ENCODE results near the gene DPP7. TPM values are rescaled to one million over a fixed set of nuclear protein-coding genes. Genes with fewer than 3 reads are reported as not detected.

DPP7 gene
- 100 to 1,000 TPM; 248 TPM for total RNA-seq

DNA sequence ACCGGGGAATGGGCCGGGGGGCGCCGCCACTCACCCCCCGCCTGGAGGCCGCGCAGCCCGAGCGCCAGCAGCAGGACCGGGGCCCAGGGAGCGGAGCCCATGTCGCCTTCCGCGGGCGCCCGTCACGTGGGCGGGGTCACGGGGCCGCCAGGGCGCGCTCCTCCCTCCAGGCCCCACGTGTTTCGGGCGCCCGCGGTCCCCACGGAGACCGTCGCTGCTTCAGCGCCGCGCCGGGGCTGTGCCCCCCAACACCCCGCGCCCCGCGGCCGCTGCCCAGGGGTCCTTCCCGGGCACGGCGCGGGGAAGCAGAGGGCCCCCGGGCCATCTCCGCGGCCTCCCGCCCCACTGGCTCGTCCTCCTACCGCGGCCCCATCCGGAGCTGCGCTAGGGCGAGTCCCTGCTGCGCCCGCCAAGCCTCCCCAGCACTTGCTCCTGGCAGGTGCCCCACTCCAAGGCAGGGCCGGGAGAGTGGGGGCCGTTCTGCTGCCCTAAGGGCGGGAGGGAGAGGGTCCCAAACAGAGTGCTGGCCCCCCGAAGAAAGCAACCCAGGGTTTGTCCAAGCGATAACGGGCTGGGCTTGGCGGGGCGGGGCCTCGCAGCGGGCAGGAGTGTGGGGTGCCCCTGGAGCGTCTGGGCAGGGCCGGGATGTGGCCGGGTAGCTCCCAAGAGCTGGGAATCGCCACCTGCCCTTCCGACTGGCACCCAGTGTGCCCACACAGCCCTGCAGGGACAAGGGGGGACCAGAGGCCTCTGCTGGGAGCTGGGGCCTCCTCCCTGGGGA, at the start of gene DPP7:
Gene DPP7, minus strand, starts transcription at position 121 of the 781 bp plus-strand sequence. Its CDS starts 20 bp downstream, at position 101.
- Mint-ChIP-seq H3K4me1 (ENCODE audit: low read depth) (peaks cover 11% of the 10 kb centered on the region), H3K36me3 (ENCODE audit: low read depth) (peaks cover 8% of the 10 kb centered on the region), H3K27me3 (ENCODE audit: low read depth) (no peaks in the 10 kb centered on the region), H3K9me3 (ENCODE audit: insufficient read depth) (no peaks in the 10 kb centered on the region), H3K27ac (peak within 1 kb of the TSS; percentile 73), H3K4me3 (peak within 1 kb of the TSS; percentile 74)
- ChIA-PET POLR2A (interaction anchor here (0.6 to 1.2 kb wide), 6 partner anchors 9 to 126 kb away, joined by 3 to 5 read pairs (median 3); partner anchors contain the start of gene TUBB4B), CTCF (interaction anchor here (1.0 to 5.1 kb wide), 9 partner anchors 12 to 122 kb away, joined by 3 to 21 read pairs (median 6); partner anchors contain the start of gene RNF224)
- DNase-seq = peak; percentile 85
- peak; percentile 96 for ATAC-seq

DNA sequence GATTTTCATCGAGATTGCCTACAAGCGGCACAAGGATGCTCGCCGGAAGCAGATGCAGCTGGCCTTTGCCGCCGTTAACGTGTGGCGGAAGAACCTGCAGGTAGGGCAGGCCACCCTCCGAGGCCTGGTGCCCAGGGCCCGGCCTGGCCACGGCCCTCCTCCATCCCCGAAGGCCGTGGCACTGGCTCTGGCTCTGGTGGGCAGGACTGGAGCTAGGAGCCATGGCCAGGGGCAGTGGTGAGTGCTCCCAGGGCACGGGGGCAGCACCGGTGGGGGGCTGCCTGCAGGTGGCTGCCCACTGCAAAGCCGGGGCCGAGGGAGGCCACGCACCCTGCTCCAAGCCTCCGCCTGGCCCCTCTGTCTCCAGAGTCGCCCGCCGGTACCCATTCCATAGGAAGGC, 49.3 kb upstream of the DPP7 start:
- Mint-ChIP-seq H3K36me3 (ENCODE audit: low read depth) (no peaks in the 10 kb centered on the region), H3K4me1 (ENCODE audit: low read depth) (peaks cover 9% of the 10 kb centered on the region), H3K9me3 (ENCODE audit: insufficient read depth) (no peaks in the 10 kb centered on the region), H3K4me3 (no peak overlapping the region), H3K27me3 (ENCODE audit: low read depth) (peaks cover 28% of the 10 kb centered on the region), H3K27ac (no peak overlapping the region)
- ATAC-seq (no peak), DNase-seq (no peak)
- CTCF ChIA-PET = no interaction called here
- POLR2A ChIA-PET = interaction anchor here (1.6 kb wide), 1 partner anchor 77 kb away, joined by 3 read pairs; the partner anchor contains the start of gene TUBB4B

DNA sequence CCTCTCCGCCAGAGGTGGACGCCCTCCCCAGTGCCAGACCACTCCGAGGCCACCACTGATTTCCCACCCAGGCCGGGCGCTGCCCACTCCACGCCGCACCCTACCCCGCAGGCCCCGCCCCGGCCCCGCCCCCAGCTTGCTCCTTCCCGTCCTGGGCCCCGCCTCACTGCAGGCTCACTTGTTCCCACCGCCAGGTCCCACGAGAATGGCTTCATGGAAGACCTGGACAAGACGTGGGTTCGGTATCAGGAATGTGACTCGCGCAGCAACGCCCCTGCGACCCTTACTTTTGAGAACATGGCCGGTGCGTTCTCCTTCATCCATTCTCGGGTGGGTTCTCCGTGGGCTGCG, 48.8 kb upstream of the DPP7 start:
- POLR2A ChIA-PET = interaction anchor here (1.6 kb wide), 1 partner anchor 77 kb away, joined by 3 read pairs; the partner anchor contains the start of gene TUBB4B
- no peaks in the 10 kb centered on the region for H3K9me3 Mint-ChIP-seq (ENCODE audit: insufficient read depth)
- H3K27ac Mint-ChIP-seq = no peak overlapping the region
- no peak overlapping the region for H3K4me3 Mint-ChIP-seq
- DNase-seq (no peak), ATAC-seq (no peak)
- no peaks in the 10 kb centered on the region for H3K36me3 Mint-ChIP-seq (ENCODE audit: low read depth)
- H3K27me3 Mint-ChIP-seq (ENCODE audit: low read depth) = peaks cover 25% of the 10 kb centered on the region
- CTCF ChIA-PET = no interaction called here
- H3K4me1 Mint-ChIP-seq (ENCODE audit: low read depth) = peaks cover 10% of the 10 kb centered on the region

DNA sequence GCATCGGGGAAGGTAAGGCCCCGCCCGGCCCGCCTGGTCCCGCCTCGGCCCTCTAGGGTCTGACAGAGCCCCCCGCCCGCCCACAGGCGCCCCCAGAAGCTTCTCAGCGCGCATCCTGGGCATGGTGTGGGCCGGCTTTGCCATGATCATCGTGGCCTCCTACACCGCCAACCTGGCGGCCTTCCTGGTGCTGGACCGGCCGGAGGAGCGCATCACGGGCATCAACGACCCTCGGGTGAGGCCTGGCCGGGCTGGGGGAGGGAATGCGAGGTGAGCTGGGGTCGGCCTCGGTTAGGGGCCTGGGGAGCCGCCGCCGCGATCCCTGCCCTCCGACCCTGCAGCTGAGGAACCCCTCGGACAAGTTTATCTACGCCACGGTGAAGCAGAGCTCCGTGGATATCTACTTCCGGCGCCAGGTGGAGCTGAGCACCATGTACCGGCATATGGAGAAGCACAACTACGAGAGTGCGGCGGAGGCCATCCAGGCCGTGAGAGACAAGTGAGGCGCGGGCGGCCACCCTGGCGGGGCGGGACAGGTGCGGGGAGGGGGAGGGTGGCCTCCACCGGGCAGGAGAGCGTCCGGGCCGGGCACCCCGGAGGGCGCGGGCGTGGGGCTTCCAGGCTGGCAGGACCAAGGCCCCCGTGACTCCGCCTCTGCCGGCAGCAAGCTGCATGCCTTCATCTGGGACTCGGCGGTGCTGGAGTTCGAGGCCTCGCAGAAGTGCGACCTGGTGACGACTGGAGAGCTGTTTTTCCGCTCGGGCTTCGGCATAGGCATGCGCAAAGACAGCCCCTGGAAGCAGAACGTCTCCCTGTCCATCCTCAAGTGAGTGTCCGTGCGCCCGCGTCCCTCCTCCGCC, 48.2 kb upstream of the DPP7 start:
- peaks cover 16% of the 10 kb centered on the region for H3K4me1 Mint-ChIP-seq (ENCODE audit: low read depth)
- DNase-seq (no peak), ATAC-seq (no peak)
- POLR2A ChIA-PET = interaction anchor here (1.6 kb wide), 1 partner anchor 78 kb away, joined by 3 read pairs; the partner anchor contains the start of gene TUBB4B
- no peak overlapping the region for H3K4me3 Mint-ChIP-seq
- CTCF ChIA-PET = interaction anchor here (0.7 kb wide), 1 partner anchor 14 kb away, joined by 3 read pairs; no protein-coding TSS in a partner anchor
- H3K27ac Mint-ChIP-seq = no peak overlapping the region
- H3K9me3 Mint-ChIP-seq (ENCODE audit: insufficient read depth) = no peaks in the 10 kb centered on the region
- H3K36me3 Mint-ChIP-seq (ENCODE audit: low read depth) = no peaks in the 10 kb centered on the region
- H3K27me3 Mint-ChIP-seq (ENCODE audit: low read depth) = peaks cover 31% of the 10 kb centered on the region

DNA sequence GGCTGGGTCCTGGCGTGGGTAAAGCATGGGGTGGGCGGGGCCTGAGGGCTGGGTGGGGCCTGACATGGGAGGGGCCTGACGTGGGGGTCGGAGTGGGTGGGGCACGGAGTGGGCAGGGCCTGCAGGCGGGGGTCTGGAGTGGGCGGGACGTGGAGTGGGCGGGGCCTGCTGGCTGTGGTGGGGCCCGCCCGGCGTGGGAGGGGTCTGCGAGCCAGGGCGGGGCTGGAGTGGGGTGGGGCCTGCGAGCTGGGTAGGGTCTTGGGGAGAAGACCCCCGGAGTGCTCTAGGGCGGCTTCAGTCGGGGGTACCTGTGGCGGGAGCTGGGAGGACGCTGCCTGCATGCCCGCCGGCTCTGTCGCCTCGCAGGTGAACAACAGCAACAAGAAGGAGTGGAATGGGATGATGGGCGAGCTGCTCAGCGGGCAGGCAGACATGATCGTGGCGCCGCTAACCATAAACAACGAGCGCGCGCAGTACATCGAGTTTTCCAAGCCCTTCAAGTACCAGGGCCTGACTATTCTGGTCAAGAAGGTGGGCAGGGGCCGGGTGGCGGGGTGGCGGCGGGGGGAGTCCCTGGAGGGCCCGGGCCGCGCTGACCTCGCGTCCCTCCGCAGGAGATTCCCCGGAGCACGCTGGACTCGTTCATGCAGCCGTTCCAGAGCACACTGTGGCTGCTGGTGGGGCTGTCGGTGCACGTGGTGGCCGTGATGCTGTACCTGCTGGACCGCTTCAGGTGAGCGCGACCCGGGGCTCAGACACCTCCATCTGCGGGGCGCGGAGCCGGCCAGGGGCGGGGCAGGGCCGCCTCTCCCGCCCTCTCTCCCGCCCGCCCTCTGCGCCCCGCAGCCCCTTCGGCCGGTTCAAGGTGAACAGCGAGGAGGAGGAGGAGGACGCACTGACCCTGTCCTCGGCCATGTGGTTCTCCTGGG, 47.3 kb upstream of the DPP7 start:
- POLR2A ChIA-PET = no interaction called here
- no peak for ATAC-seq
- H3K9me3 Mint-ChIP-seq (ENCODE audit: insufficient read depth) = no peaks in the 10 kb centered on the region
- H3K27ac Mint-ChIP-seq = no peak overlapping the region
- CTCF ChIA-PET = no interaction called here
- peaks cover 30% of the 10 kb centered on the region for H3K27me3 Mint-ChIP-seq (ENCODE audit: low read depth)
- no peak for DNase-seq
- no peak overlapping the region for H3K4me3 Mint-ChIP-seq
- H3K4me1 Mint-ChIP-seq (ENCODE audit: low read depth) = peaks cover 22% of the 10 kb centered on the region
- no peaks in the 10 kb centered on the region for H3K36me3 Mint-ChIP-seq (ENCODE audit: low read depth)

DNA sequence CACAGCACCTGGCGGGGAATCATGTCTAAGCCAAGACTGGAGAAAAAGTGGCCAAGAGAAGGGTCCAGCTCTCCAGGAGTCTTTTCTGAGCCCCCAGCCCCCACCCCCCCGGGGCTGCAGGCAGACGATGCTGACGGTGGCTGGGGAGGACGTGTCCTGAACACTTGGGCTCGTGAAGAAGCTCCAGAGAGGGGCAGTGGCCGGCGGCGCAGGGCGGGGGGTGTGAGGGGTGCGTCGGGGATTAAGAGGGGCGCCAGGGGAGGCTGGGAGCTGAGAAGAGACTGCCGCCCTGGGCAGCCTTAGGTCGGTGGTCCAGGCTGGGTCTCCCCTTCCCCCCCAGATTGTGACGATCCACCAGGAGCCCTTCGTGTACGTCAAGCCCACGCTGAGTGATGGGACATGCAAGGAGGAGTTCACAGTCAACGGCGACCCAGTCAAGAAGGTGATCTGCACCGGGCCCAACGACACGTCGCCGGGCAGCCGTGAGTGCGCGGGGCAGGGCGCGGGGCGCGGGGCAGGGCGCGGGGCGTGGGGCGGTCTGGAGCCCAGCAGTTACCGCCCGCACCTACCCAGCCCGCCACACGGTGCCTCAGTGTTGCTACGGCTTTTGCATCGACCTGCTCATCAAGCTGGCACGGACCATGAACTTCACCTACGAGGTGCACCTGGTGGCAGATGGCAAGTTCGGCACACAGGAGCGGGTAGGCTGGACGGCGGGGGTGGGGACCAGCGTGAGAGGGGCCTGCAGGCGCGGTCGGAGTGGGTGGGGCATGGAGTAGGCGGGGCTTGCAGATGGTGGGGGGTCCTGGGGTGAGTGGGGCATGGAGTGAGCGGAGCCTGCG, 46.4 kb upstream of the DPP7 start:
- no peak overlapping the region for H3K27ac Mint-ChIP-seq
- no peaks in the 10 kb centered on the region for H3K36me3 Mint-ChIP-seq (ENCODE audit: low read depth)
- H3K4me3 Mint-ChIP-seq = no peak overlapping the region
- peaks cover 26% of the 10 kb centered on the region for H3K4me1 Mint-ChIP-seq (ENCODE audit: low read depth)
- ATAC-seq = no peak
- H3K27me3 Mint-ChIP-seq (ENCODE audit: low read depth) = peaks cover 30% of the 10 kb centered on the region
- POLR2A ChIA-PET = no interaction called here
- H3K9me3 Mint-ChIP-seq (ENCODE audit: insufficient read depth) = no peaks in the 10 kb centered on the region
- CTCF ChIA-PET = no interaction called here
- DNase-seq = no peak

DNA sequence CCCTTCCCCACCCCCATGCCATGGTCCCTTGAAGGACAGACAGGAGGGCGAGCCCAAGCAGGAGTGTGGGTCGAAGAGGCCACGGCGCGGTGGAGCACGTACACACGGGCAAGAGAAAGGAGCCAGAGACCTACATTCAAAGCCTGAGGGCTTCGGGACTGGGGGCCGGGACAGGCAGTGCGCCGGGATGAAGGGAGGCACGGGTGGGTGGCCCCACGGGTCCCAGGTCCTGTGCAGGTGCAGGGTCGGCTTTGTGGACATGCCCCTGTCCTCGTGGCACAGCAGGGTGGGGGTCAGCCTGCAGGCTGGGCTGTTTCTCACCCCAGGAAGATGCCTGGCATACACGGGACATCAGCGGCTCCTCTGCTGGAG, 45.5 kb upstream of the DPP7 start:
- Mint-ChIP-seq H3K27me3 (ENCODE audit: low read depth) (peaks cover 35% of the 10 kb centered on the region), H3K27ac (no peak overlapping the region), H3K4me1 (ENCODE audit: low read depth) (peaks cover 26% of the 10 kb centered on the region), H3K36me3 (ENCODE audit: low read depth) (no peaks in the 10 kb centered on the region), H3K4me3 (no peak overlapping the region), H3K9me3 (ENCODE audit: insufficient read depth) (no peaks in the 10 kb centered on the region)
- DNase-seq (no peak), ATAC-seq (no peak)
- ChIA-PET CTCF (no interaction called here), POLR2A (no interaction called here)

DNA sequence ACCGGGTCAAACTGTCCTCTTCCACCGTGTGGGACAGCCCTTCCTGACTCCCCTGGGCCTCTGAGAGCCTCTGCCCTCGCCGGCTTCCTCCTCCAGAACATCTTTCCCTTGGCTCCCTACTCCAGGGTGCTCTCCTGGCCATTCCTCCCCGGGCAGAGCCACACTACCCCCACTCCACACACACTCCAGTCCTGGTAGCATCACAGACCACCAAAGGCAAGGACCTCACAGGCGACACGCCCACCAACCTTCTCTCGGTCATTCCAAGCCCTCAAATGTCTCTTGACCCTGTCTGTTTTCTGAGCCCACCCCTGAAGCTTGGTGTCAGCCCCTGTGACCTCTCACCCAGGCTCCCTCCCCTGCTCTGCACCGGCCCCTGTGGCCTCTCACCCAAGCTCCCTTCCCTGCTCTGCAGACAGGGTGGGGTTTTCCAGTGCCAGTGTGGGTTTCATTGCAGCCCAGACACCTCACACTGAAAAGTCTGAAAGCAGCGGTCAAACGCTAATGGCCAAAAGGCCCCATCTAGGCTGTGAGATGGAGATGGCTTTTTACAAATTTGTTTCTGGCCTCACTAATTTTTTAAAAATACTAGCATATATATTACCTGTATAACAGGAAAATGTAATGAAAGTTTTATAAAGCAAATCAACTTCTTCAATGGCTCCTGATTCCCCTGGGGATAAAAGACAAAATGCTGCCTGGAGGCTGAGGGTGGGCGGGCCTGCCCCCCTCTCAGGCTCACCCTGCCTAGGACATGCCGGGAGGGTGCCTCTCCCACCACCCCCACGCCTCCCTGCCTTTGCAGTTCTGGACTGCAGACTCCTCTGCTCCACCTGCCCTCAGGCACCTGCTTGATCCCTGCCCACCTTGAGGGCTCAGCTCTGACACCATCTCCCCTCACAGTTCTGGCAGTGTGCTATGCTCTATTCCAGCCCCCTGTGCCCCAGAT, 44.8 kb upstream of the DPP7 start:
- CTCF ChIA-PET = no interaction called here
- H3K4me3 Mint-ChIP-seq = no peak overlapping the region
- H3K9me3 Mint-ChIP-seq (ENCODE audit: insufficient read depth) = no peaks in the 10 kb centered on the region
- H3K27ac Mint-ChIP-seq = peak overlapping the region; percentile 24
- DNase-seq (no peak), ATAC-seq (no peak)
- H3K27me3 Mint-ChIP-seq (ENCODE audit: low read depth) = peaks cover 39% of the 10 kb centered on the region
- no peaks in the 10 kb centered on the region for H3K36me3 Mint-ChIP-seq (ENCODE audit: low read depth)
- POLR2A ChIA-PET = interaction anchor here (1.2 kb wide), 1 partner anchor 30 kb away, joined by 3 read pairs; no protein-coding TSS in a partner anchor
- peaks cover 26% of the 10 kb centered on the region for H3K4me1 Mint-ChIP-seq (ENCODE audit: low read depth)

DNA sequence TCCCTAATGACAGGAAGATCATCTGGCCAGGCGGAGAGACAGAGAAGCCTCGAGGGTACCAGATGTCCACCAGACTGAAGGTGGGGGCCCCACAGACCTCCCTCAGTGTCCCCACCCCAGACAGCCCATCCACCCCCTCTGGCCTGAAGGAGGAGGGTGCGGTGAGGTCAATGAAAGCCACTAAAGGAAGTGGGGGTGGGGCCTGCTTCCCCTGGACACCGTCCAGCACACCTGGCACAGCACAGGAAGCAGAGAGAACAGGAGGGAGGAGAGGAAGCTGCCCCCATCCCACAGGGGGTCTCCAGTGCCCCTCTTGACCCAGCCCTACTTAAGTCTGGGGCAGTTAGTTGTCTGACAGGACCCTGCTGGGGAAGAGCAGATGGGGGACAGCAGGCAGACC, 44.1 kb upstream of the DPP7 start:
- Mint-ChIP-seq H3K9me3 (ENCODE audit: insufficient read depth) (no peaks in the 10 kb centered on the region), H3K4me3 (no peak overlapping the region), H3K36me3 (ENCODE audit: low read depth) (no peaks in the 10 kb centered on the region), H3K4me1 (ENCODE audit: low read depth) (peaks cover 26% of the 10 kb centered on the region), H3K27ac (no peak overlapping the region), H3K27me3 (ENCODE audit: low read depth) (peaks cover 39% of the 10 kb centered on the region)
- POLR2A ChIA-PET = interaction anchor here (1.2 kb wide), 1 partner anchor 29 kb away, joined by 3 read pairs; no protein-coding TSS in a partner anchor
- CTCF ChIA-PET = no interaction called here
- no peak for ATAC-seq
- no peak for DNase-seq

All from activated CD8-positive, alpha-beta T cell treated with anti-CD3 and anti-CD28 coated beads, Interleukin-2, amount 10 ng/mL, durations not matched to agents 7 days and 5 days (primary cell).